ENCODE measurements around the gene AJM1.
"Not testable (repeated sequence)": the region's sequence is repeated elsewhere in the genome, so short reads cannot be mapped to it uniquely, and the experiment has no call there.

Gene AJM1

DNA sequence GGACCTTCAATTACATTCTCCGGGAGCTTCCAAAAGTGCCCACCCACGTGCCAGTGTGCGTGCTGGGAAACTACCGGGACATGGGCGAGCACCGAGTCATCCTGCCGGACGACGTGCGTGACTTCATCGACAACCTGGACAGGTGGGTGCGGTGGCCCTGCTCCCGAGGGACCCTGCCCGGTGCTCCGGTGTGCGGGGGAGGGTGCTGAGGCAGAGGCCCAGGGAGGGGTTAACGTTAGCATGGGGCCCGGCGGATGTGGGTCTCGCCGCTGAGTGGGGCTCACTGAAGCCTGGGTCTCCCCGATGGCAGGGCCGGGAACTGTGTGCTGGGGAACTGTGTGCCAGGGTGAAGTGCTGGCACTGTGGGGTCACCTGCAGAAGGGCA, 10.6 kb upstream of the AJM1 start:
- no peak for DNase-seq (ENCODE audit: low read depth)

DNA sequence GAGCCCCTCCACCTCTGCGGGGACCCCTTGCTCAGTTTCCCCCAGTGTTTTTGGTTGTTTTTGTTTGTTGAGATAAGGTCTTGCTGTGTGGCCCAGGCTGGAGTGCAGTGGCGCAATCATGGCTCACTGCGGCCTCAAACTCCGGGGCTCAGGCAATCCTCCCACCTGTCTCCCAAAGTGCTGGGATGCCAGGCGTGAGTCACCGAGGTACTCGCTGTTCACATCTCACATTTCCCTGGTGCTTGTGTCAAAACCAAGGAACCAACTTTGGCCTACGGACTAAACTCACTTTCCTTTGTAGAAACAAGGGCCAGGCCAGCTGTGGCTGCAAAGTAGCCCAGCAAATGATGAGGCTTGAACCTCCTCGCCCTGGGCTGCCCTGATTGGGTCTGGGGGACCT, 9.7 kb upstream of the AJM1 start:
- DNase-seq (ENCODE audit: low read depth), result no peak

DNA sequence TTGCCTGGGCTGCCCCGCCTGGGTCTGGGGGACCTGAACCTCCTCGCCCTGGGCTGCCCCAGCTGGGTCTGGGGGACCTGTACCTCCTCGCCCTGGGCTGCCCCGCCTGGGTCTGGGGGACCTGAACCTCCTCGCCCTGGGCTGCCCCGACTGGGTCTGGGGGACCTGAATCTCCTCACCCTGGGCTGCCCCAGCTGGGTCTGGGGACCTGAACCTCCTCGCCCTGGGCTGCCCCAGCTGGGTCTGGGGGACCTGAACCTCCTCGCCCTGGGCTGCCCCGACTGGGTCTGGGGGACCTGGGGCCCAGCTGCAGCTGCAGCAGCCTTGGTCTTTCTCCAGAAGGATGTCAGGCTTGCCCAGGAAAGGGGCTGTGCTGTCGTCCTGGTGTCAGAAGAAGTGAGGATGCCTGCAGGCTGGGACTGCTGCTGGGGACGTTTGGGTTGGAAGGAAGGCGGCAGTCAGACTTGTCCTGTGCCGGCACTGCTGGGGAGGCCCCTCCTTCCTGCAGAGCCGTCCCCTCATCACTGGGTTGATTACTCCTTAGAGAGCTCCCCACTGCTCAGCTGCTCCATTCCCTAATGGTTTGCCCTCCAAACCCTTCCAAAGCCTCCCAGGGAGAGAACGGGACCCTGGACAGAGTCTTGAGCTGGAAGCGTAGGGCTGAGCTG, 8.8 kb upstream of the AJM1 start:
- DNase-seq (ENCODE audit: low read depth), result not testable (repeated sequence)

DNA sequence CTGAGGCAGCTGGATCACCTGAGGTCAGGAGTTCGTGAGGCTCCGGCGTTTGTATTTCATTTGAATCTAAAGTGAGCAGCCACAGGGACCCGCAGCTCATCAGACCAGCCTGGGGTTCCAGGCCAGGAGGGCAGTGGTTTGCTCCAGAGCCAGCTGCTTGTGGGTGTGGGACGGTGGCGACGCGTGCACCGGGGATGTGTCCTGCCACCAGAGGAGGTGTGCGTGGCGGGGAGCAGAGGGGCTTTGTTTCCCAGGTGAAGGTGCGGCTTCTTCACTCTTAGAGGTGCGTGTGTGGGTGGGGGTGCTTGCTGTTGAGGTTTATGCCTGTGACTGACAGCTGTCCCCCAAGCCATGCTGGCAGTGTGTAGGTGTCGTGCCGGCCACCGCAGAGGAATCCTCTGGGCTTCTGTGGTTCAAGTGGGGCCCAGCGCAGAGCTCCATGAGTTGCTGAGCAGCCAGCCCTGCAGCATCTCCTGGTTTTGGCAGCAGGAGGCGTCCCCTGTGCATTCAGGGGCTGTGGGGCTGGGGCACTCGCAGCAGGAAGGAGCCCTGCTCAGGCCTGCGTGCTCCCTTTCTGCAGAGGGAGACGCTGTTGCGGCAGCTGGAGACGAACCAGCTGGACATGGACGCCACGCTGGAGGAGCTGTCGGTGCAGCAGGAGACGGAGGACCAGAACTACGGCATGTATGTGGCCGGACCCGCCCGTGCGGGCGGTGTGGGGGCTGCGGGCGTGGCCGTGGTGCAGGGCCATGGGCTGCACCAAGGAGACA, 6.9 kb upstream of the AJM1 start:
- DNase-seq (ENCODE audit: low read depth), result no peak

DNA sequence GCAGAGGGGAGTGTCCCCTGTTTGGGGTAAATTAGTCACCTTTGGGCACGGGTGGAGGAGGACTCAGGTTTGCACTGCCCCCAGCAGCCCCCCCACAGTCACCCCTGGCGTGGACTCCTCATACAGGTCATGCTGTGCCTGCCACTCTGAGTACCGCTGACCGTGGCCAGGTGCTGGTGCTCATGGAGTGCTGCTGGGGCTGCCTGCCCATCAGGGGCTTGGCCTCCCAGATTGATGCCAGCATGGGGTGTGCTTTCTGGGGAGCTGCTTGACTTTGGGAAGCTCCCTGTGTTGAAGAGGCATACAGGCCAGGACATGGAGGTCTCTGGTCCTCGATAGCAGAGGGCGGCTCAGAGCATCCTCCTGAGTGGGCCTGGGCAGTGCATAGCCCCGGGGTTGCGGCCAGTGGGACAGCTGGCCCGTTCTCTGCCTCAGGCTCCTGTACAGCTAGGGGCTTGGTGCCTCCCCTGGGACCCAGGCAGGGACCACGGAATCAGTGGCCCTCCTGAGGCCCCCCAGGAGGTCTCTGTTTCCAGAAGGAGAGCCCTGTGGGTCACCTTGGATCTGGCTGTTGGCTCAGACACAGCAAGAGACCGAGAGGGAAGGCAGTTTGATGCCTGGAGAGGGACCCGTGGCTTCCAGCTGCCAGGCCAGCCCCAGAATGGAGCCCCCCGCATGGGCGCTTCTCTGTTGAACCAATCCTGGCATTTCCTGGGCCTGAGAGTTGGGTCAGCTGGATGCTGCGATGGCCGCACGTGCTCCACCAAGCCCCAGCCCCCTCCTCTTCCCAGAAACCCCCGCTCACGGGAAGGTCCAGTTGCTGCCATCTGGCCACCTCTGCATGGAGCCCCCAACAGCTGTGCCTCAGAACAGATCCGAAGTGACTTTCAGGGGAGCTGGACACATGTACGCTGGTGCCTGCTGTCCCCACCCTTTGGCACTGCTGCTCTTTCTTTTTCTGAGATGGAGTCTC, 6.1 kb upstream of the AJM1 start:
- no peak for DNase-seq (ENCODE audit: low read depth)

DNA sequence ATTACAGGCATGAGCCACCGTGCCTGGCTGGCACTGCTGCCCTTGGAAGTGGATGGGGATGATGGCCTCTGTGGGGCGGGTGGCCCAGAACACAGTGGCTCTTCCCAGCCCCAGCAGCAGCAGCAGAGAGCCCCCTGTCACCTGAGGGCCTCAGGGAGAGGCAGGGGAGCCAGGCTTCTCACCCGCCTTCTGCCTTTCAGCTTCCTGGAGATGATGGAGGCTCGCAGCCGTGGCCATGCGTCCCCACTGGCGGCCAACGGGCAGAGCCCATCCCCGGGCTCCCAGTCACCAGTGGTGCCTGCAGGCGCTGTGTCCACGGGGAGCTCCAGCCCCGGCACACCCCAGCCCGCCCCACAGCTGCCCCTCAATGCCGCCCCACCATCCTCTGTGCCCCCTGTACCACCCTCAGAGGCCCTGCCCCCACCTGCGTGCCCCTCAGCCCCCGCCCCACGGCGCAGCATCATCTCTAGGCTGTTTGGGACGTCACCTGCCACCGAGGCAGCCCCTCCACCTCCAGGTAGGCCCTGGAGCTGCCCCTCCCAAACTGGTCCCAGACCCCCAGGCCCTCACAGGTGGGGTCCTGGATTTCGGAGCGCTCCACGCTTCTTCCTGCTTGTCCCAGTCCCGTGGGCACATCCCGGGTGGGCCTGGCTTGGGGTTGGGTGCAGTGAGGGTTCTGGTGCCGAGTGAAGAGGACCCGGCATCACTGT, 5.0 kb upstream of the AJM1 start:
- DNase-seq (ENCODE audit: low read depth), result no peak

DNA sequence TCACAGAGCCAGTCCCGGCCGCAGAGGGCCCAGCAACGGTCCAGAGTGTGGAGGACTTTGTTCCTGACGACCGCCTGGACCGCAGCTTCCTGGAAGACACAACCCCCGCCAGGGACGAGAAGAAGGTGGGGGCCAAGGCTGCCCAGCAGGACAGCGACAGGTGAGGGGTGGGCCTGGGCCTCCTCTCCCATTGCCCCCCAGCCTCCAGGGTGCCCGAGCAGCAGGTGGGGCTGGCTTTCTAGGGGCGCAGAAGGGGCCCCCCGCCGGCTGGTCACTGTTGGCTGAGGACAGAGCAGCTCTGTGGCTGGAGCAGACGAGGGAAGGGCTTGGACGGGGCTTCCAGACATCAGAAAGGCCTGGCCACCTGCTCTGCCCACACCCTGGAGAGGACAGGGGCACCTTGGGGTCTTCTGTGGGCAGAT, 4.4 kb upstream of the AJM1 start:
- not testable (repeated sequence) for DNase-seq (ENCODE audit: low read depth)

DNA sequence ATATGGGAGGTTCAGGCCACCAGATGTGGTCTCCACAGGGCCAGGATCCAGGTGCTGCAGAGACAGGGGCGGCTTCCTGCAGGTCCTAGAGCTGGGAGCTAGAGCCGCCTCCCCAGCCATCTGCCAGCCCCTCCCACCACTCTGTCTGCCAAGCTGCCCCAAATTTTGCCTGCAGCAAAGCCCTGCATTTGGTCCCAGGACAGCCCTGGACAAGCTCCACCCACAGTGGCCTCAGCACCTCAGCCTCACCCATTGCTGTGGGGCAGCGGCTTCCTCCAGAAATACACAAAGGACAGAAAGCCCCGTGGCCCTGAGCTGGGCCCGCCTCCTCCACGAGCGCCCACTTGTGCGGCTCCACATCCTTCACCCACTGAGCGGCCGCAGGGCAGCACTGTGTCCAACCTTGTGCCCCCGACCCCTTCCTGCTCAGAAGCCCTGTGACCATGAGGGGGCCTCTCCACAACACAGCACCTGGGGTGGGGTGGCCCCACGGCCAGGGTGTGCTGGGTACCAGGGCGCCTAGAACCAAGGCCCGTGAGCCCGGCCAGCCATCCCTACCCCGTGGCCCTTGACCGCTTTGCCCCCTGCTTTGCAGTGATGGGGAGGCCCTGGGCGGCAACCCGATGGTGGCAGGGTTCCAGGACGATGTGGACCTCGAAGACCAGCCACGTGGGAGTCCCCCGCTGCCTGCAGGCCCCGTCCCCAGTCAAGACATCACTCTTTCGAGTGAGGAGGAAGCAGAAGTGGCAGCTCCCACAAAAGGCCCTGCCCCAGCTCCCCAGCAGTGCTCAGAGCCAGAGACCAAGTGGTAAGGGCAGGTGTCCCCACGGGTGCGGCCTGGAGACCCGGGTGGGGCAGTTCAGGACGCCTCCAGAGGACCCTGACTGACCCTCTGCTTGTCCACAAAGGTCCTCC, 3.7 kb upstream of the AJM1 start:
- no peak for DNase-seq (ENCODE audit: low read depth)

DNA sequence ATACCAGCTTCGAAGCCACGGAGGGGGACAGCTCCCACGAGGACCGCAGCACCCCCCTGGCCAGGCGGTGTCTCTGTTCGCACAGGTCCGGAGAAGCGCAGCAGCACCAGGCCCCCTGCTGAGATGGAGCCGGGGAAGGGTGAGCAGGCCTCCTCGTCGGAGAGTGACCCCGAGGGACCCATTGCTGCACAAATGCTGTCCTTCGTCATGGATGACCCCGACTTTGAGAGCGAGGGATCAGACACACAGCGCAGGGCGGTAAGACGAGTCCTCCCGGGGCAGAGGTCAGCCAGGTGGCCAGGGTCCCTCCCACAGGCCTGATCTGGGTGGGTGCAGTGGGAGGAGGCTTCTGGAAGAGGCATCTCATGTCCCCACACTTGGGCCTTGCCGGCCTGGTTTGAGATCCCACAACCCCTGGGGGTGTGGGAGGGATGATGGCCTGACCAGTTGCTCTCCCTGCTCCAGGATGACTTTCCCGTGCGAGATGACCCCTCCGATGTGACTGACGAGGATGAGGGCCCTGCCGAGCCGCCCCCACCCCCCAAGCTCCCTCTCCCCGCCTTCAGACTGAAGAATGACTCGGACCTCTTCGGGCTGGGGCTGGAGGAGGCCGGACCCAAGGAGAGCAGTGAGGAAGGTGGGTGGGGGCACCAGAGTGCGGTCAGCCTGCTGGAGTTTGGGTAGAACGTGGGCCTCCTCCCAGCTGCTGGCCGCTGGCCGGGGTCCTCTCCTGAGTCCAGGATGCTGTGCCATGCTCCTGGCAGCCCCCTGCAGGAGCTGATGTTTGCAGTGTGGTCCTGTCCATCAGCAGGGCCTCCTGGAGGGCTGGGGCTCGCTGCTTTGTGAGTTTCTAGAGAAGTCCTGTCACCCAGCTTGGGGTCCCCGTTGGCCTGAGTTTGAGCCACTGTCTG, 2.8 kb upstream of the AJM1 start:
- no peak for DNase-seq (ENCODE audit: low read depth)

DNA sequence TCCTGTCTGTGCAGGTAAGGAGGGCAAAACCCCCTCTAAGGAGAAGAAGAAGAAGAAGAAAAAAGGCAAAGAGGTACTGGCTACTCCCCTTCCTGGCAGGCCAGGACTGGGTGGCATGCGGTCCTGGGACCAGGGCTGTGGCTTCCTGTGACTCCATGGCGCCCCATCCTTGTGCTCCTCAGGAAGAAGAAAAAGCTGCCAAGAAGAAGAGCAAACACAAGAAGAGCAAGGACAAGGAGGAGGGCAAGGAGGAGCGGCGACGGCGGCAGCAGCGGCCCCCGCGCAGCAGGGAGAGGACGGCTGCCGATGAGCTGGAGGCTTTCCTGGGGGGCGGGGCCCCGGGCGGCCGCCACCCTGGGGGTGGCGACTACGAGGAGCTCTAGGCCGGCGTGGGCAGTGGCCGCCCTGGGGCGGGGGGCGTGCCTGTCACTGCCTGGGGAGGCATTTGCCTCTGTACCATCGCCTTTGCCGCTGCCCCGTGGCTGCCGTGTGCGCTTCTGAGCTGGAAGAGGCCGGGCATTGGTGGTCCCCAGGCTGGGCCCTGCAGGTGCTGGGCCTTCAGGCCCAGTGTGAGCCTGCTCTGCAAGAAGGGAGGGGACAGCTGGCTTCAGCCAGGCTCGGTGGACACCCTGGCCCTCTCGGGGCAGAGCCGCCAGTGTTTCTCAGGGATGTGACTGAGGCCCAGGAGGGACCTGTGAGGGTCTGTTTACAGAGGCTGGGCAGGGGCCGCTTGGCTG, 2.0 kb upstream of the AJM1 start:
- no peak for DNase-seq (ENCODE audit: low read depth)

DNA sequence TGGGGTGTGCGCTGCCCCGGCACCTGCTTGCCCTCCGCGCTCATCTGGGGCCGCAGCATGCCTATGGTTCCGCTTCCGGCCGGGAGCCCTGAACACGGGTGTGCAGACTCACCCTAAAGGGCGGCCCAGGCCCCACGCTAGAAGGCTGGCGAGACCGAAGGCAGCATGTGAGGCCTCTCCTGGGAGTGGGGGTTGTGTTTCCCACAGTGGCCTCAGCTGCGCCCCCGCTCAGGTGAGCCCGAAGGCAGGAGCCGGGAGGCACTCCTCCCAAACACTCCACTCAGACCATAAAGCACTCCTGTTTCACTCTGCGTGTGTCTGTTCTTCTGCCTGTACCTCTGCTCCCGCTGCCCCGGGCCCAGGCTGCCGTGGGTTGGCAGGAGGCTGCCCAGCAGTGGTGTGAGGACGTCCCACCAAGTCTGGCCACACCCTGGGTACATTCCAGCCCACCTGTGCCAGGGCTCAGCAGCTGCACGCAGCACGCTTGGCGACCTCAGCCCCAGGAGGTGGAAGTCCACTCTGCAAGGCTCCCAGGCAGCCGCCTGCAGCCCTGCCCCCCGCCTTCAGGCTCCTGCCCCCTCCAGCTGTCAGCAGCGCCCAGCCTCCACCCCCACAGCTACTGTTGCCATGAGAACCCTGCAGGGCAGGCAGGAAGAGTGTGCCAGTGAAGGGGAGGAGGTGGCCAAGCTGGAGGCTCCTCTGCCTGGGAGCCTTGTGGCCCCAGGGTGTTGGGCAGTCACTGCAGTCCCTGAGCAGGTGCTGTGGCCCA, 1.2 kb upstream of the AJM1 start:
- no peak for DNase-seq (ENCODE audit: low read depth)

DNA sequence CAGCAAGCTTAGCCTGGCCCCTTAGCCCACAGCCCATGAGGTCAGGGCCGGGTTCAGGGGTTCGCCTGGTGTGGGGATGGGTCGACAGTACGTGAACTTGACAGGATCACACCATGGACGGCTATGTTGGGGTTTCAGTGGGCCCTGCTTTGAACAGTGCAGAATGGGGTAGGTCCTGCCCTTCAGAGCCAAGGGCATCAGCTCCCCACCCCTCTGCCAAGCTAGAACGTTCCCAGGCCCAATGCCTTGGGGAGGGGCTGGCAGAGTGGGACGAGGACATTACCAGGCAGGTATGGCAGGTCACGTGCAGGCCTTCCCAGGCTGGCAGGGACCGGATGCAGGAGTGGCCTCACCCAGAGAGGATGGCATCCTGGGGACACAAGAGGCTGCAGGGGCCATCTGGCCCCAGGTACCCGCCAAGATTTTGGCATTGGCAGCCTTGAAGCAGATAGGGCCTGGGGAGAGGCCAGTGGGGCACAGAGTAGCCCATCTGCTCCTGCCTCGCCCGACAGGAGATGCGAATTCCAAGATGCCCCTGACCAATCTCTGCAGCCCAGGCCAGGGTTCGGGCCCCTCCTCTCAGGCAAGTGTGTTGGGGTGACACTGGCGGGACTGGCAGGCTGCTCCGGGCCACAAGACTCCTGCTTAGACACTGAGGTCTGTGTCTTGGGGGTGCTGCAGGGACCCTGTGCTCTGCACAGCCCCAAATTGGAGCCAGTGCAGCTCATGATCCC, 465 bp upstream of the AJM1 start:
- not testable (repeated sequence) for DNase-seq (ENCODE audit: low read depth)

DNA sequence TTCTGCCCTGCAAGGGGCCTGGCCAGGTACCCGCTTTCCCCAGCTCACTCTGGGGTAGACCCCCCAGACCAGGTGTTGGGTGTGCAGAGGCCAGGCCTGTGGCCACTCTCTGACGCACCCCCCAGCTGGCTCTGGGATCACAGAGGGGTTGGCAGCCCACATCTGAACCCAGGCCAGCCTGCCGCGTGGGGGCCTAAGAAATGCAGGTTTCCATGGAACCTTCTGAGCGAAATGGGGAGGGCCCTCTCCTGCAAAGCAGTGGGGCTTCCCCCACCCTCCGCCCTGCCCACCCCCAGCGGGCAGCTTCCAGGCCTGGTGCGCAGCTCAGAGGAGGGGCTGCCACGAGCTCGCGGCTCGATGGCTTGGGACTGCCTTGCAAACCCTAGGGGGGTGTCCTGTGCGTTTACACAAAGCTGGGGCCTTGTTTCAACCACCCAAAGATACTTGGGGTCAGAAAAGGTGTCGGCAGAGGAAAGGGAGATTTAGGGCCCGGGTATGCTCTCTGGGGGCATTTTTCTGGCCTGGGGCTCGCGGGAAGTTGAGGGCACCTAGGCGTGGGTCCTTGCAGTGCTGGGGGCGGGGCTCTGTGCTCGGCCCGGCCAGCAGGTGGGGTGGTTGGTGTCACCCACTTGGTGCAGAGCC, 1.0 kb downstream of the AJM1 start:
- not testable (repeated sequence) for DNase-seq (ENCODE audit: low read depth)

DNA sequence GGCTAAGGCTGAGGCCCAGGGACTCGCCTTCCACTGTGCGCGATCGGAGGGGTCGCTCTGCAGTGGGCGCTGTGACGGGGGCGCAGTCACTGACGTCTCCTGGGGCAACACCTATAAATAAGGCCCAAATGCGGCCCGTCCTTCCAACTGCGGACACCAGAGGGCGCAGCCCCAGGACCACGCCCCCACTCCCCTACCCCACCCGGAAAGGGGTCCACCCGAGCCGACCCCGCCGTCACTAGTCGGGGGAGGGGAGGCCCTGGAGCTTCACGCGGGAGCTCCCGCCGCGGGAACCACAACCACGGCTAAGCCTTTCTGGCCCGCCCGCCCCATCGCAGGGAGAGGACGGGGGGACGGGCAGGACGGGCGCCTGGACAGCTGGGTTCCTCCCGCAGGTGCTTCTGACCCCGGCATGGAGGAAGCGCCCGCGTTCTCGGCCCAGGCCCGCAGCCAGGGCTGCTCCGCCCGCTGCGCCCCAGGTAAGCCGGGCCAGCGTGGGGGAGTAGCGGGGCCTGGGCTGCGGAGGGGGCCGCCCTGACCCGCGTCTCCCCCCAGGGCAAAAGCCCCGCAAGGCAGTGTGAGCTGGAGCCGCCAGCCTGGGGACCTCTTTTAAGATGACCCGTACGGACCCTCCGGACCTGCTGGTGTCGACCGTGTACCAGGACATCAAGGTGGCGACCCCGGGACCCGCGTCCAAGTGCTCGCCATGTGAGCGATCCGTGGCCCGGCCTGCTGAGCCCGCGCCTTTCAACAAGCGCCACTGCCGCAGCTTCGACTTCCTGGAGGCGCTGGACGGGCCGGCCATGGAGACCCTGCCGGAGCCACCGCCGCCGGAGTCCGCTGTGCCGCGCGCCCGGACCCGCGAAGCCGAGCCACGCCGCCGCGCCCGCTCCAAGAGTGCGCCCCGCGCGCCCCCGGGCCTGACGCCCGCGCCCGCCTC, 1.8 kb downstream of the AJM1 start:
- DNase-seq (ENCODE audit: low read depth), result peak; percentile 48

DNA sequence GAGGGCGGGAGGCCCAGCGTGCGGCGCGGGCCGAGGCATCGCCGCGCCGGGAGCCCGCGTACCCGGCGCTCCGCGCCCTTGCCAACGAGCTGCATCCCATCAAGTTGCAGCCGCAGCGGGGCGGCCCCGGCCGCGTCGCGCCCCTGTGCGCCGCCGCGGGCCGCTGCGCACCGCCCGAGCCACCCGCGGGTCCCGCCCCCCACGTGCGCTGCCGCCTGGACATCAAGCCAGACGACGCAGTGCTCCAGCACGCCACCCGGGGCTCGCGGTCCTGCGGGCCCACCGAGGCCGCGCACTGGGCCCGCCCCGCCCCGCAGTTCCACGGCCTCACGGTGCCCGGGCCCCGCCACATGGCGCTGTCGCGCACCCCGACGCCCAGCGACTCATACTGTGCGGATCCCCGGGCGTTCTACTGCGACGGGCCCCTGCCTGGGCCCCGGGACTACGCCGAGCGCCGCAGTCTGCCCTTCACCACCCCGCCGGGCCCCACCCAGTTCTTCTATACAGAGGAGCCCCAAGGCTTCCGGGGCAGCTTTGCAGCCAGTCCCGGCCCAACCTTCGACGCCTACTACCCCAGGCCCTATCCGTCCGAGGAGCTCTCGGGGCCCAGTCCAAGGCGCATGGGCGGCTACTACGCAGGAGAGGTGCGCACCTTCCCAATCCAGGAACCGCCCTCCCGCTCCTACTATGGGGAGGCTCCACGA, 2.6 kb downstream of the AJM1 start:
- no peak for DNase-seq (ENCODE audit: low read depth)
